Dermis blood vessel endothelial cell (primary cell): ENCODE results near the gene MAJIN. TPM values are rescaled to one million over a fixed set of nuclear protein-coding genes. Genes with fewer than 3 reads are reported as not detected.

Experiments used
- DNase-seq: peaks from one replicate; pipeline ENCODE4 v3.0.0; 2010
- total RNA-seq: library from RNA; depleted of rRNA; stranded (reverse); fragments of >200 nt; gene quantifications from 2 replicates; pipeline ENCODE4 v1.2.3, GENCODE V29; 2014

The MAJIN gene
- total RNA-seq, 1 donor from 2014 or later = 0.17 TPM

- DNase-seq = no peak
Measured at GRCh38 chr11:64932324-64932723, 39.6 kb downstream of the MAJIN start.

DNA sequence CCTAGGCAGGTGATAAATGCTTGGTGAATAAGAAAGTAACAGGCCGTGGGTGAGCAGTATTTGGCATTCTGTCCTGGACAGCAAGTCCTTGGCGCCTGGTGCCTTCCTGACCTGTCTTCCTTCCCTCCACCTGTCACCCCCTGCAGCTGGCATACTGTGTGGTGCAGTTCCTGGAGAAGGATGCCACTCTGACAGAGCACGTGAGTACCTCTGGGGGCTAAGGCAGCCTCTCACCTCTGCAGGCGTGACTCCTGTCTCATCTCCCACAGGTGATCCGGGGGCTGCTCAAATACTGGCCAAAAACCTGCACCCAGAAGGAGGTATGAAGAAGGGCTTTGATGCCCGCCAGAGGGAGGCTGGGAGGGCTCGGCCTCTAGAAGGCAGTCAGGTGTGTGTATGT, 40.6 kb downstream of the MAJIN start:
- DNase-seq = no peak

GRCh38 chr11:64930340-64930739, 41.6 kb downstream of the MAJIN start:
- DNase-seq = no peak

- DNase-seq = no peak
Measured at GRCh38 chr11:64929625-64930024, 42.3 kb downstream of the MAJIN start.

- no peak for DNase-seq
Measured at GRCh38 chr11:64928957-64929356, 43.0 kb downstream of the MAJIN start.

GRCh38 chr11:64926689-64927088, 45.2 kb downstream of the MAJIN start:
- no peak for DNase-seq

- no peak for DNase-seq
Measured at GRCh38 chr11:64925536-64926436, 46.1 kb downstream of the MAJIN start.

- peak; percentile 26 for DNase-seq
Measured at GRCh38 chr11:64924910-64925284, 47.0 kb downstream of the MAJIN start.

DNA sequence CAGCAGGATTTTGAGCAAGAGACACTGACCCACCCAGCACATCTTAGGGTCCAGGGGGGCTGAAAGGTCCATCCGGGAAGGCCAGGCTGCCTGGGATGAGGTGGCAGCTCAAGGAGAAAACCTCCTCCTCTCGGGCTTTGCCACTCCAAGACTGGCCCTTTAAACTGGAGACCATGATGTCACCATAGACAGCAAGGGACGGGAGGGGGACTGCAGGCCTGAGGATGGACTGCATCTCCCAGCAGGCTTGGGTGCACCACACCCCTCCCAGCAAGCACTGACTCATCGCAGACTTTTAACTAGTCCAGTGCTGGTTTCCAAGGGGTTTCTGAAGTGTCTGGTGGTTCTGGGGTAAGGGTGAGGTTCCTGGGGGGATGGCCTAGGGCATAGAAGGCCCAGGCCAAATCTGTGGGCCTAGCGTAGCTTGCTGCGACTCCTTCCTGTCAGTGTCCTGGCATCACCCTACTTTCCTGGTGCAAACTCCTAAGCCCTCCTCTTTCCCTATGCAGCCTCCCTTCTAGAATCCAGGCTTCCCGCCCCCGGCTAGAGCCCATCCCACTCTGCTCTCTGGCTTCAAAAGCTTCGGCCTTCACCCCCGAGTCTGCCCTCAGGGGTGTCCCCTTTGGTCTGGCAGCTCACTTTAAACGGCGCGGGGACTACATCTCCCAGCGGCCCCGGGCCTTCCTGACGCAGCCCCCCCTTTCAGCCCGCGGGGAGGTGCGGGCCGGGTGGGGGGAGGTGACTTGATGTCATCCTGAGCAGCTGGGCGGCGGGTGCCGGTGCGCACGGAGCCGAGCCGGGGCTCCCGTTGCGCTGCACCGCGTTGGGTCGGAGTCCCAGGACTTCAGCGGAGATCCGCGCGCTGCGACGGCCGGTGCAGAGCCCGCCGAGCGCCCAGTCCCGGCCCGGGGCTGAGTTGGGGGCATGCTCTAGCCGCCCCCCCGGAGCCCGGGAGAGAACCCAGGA, 47.7 kb downstream of the MAJIN start, which contains the start of gene PPP2R5B:
Gene PPP2R5B (plus strand): TSS at position 746 of the 966 bp plus-strand sequence. CDS start 1,046 bp downstream, outside the sequence.
- peak; percentile 94 for DNase-seq

DNA sequence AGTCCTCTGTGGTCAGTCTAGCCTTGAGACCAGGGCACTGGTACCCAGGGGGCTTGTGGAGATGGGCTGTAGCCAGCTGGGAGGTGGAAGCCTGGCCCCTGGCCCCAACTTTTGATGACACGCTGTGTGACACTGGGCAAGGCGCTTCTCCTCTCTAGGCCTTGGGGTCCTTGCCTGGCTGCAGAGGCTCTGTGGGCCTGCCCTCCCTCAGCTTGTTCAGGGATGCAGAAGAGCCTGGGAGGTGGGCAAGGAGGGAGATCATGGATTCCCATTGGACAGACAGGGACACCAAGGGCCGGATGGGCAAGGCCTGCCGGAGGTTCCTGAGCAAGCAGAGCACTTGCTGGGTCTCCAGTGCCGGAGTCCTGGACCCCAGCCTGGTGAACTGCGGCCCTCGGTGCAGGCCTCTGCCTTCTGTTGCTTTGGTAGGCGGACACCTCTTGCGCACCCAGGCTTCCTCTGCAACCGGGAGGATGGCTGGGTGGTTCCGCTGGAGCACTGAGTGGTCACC, 48.7 kb downstream of the MAJIN start:
- no peak for DNase-seq

GRCh38 chr11:64921384-64921783, 50.5 kb downstream of the MAJIN start:
- DNase-seq = no peak

DNA sequence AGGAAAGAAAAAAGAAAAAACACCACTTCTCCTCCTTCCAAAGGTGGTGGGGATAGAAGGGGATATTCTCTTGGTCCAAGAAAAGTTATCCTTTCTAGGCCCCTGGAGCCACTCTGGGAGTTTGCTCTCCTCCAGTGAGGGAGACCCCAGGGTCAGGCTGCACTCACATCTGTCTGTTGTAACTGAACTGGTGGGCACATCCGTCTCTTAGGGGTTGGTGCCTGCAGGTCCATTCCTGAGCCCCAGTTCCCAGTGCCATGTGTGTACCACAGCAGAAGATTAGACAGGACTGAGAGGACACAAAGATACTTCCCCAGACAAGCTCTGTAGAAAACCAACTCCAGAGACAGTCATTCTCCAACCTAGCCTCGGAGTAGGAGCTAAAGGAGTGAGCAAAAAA, 51.8 kb downstream of the MAJIN start:
- DNase-seq = no peak

DNA sequence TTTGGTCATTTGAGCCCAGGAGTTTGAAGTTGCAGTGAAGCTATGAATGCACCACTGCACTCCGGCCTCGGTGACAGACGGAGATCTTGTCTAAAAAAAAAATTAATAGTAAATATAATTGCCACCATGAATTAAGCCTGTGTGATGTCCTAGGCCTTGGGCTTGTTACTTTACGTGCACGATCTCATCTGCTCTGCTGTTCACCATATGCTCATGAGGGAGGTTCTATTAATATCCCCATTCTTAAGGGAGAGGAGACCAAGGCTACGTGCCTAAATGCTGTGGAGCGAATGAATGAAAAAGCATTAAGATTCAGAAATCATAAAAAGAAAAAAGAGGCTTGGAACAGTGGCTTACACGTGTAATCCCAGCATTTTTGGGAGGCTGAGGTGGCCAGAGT, 52.3 kb downstream of the MAJIN start:
- DNase-seq = no peak

DNA sequence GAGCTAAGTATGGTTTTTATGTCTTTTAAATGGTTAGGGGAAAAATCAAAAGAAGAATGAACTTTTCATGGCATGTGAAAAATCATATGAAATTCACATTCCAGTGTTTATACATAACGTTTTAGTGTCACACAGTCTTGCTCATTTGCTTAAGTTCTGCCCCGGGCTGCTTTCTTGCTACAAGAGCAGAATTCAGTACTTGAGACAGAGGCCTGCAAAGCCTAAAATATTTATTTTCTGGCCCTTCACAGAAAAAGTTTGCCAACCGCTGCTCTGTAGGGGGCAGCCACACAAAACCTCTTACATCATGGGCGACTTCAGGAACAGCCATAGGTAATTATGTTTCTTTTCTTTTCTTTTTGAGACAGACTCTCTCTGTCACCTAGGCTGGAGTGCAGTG, 53.9 kb downstream of the MAJIN start:
- peak; percentile 59 for DNase-seq

- no peak for DNase-seq
Measured at GRCh38 chr11:64917663-64917995, 54.3 kb downstream of the MAJIN start.

- peak; percentile 100 for DNase-seq
Measured at GRCh38 chr11:64916775-64917662, 54.9 kb downstream of the MAJIN start, which contains the start of gene ATG2A. Gene ATG2A (minus strand): TSS chr11:64917209. CDS start chr11:64917135, 74 bp downstream.

- DNase-seq = peak; percentile 44
Measured at GRCh38 chr11:64916040-64916774, 55.7 kb downstream of the MAJIN start.

- DNase-seq = no peak
Measured at GRCh38 chr11:64915376-64915887, 56.5 kb downstream of the MAJIN start.

DNA sequence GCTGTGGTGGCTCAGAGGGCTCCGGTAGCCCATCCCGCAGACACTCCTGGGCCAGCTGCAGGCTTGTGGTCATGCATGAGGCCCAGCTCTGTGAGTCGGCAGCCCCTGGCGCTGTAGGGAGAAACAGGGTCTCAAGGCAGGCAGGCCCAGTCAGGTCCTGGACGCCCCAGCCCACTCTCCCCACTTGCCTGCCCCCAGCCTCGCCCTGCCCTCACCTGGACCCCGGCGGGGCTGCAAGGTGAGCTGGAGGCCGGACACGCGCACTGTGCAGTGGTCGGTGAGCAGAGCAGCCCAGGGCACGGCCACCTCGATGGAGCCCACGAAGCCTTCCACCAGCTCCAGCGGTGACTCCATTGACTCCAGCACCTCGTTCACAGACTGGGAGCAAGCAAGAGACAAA, 57.8 kb downstream of the MAJIN start:
- DNase-seq = no peak

DNA sequence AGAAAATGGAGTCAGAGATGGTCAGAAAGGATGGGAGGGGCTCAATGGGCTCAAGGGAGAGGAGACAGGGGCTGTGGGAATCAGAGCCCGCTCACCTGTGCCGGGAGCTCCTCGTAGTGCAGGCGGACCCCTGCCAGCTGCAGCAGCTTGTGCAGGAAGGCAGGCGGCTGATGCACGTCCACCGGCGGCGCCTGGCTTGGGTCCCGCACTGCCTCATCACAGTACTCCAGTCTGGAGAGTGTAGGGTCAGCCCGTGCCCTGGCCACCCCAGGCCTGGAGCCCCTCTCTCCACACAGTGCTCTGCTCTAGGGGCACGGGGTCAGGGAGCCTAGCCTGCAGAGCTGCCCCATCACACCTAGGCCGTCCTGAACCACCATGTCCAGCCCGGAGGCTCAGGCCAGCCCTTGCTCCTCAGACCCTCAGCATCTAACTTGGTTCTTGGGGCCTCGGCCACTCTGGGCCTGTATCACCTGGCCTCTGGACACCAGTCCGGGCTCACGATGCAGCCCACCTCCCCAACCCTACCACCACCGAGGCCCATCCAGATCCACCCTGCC, 58.7 kb downstream of the MAJIN start:
- no peak for DNase-seq

GRCh38 chr11:64911689-64912088, 60.2 kb downstream of the MAJIN start:
- DNase-seq = no peak
